Measurements from ENCODE around the gene MTAP.

Gene MTAP

DNA sequence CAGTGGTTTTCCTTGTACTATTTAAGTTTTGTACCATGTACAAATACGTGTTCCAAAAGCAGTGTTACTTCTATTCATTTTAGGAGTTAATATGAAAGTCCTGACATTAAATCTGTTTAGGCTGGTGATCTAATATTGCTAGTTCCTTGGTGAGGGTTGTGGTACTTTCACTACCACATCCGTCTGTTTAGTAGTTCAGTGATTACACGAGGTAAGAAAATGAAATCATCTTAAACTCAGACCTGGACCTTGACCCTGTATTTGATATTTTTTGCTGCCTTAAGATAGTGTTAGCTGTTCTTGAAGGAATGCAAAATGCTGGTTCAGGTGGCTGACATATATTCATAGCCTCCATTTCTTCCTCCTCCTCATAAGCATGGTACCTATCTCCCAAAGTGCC lies 50.3 kb downstream of the MTAP start:
- no peak for DNase-seq (ENCODE audit: low spot score)

DNA sequence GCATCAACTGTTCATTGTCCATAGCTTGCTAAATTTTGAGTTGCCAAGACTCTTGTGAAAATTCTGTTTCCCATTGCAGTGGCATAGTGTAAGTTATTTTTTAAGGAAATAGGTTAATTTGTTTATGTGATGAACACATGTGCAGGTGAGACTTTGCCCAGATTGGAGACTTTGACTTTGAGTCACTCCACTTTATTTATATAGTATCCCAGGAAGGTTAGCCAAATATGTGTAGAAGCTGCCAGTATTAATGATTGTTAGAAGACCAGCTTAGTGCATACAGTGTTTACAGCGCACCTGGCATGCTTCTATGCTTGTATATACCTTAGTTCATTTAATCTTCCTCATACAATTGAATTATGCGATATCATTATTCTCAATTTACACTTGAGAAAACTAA lies 51.0 kb downstream of the MTAP start:
- DNase-seq (ENCODE audit: low spot score) = no peak

DNA sequence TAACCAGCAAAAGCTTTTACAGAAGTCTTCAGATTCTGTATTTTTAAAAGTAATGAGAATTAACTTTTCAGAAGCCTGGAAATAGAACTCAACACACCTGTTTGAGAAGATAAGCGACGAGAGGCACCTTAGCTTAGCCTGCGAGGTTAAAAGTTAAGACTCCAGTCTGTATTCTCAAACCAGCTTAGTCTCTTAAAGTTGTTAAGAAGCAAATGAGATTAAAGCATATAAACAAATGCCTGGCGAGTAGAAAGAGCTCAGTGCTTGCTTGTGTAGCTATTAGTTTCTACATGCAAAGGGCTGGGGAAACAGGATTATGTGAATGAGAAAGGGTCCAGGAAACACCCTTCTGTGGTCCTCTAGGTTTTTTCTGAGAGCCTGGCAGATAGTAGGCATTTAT lies 51.7 kb downstream of the MTAP start:
- DNase-seq (ENCODE audit: low spot score) = no peak

DNA sequence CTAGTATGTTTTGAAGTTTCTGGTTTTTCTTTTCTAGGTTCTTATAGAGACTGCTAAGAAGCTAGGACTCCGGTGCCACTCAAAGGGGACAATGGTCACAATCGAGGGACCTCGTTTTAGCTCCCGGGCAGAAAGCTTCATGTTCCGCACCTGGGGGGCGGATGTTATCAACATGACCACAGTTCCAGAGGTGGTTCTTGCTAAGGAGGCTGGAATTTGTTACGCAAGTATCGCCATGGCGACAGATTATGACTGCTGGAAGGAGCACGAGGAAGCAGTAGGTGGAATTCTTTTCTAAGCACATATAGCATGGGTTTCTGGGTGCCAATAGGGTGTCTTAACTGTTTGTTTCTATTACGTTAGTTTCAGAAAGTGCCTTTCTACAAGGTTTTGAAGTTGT lies 52.2 kb downstream of the MTAP start:
- DNase-seq (ENCODE audit: low spot score) = no peak

DNA sequence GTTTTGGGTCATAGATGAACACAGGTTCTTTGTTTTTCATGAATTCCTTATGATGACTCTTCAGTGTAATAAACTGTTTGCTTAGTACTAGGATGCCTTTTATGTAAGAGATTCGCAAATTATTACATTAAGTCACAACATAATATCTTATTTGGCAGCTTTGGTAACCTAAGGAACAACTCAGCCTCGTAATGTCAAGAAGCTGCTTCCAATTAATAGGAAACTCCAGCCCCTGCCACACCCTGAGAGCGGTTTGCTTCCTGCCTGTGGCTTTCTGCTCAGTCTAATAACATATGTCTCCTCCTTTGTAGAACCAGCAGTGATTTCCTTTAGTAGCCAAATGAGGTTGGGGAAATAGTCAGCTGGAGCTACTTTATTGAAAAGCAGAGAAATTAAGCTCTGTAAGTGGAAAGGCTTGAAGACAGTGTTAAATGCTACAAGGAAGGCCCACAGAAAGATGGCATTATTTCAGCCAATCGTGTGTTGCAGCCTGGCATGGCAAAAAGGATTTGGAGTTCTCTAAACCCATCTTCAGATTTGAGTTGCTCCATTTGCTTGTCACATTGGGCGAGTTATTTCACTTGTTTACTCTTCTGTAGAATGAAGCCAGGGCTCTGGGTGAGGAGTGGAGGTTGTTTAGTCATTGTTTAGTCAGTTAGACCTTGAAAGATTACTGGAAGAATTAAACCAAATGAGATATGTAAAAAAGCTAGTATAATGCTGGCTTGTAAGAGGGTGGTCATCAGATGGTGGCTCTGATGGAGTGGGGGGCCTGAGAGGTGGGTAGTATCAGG lies 54.1 kb downstream of the MTAP start:
- no peak for DNase-seq (ENCODE audit: low spot score)

DNA sequence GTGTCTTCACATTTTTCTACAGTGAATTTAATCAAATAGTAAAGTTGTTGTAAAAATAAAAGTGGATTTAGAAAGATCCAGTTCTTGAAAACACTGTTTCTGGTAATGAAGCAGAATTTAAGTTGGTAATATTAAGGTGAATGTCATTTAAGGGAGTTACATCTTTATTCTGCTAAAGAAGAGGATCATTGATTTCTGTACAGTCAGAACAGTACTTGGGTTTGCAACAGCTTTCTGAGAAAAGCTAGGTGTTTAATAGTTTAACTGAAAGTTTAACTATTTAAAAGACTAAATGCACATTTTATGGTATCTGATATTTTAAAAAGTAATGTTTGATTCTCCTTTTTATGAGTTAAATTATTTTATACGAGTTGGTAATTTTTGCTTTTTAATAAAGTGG lies 60.4 kb downstream of the MTAP start:
- no peak for DNase-seq (ENCODE audit: low spot score)

DNA sequence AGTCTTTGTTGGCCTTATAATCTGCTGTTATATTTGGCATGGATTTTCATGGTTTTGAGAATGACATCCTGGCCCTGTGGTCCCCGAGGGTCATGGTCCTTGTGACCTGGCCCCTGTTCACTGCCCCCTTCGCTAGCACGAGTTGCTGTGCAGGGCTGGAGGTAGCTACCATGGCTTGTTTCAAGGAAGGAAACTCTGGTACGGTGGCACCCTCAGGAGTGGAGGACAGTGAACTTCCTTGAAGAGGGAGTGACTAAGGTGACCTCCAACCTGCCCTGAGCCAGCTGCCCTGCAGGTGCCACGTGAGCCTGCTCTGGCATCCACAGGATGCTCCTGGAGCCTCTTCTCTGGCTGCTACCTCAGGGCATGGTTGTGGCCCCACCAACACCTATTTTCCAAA lies 62.1 kb downstream of the MTAP start:
- DNase-seq (ENCODE audit: low spot score) = no peak

DNA sequence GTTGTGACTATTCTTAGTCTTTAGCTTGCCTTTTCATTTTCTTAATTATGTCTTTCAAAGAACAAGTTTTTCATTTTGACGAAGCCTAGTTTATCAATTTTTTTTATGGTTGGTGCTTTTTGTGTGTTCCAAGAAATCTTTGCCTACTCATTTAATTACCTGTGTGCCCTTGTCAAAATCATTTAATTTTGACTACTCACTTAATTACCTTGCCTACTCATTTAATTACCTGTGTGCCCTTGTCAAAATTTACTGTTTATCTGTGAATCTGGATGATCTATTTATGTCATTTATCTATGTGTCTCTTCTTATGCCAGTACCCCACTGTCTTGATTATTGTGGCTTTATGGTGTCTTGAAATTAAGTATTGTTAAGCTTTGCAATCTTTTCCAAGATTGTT lies 63.9 kb downstream of the MTAP start:
- no peak for DNase-seq (ENCODE audit: low spot score)

DNA sequence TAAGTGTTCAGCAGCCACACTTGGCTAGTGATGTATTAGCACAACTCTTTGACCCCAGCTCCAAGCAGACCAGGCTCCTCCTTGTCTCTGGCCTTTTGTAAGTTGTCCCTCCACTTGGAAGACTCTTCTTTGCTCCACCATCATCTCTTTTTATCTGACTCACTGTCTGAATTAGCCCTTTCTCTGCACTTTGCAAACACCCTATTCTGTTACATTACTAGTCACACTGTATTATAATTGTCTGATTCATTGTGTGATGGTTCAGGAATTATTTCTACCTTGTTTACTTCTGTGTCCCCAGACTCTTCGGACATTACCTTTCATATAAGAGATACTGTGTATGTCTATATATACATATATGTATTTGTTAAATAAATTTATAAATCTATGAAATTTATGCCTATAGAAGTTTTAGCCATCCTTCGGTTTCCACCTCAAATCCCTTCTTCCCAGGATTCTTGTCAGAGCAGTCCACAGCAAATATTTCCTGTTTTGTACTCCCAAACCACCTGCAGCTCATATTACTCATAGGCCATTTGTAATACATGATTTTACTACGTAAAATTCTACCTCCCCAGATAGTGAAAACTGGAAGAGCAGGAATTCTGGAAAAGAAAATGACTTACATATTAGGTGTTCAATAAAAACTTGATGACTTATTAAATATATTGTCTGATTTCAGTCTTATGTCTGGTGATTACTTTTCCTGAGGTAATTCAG lies 69.0 kb downstream of the MTAP start:
- no peak for DNase-seq (ENCODE audit: low spot score)

DNA sequence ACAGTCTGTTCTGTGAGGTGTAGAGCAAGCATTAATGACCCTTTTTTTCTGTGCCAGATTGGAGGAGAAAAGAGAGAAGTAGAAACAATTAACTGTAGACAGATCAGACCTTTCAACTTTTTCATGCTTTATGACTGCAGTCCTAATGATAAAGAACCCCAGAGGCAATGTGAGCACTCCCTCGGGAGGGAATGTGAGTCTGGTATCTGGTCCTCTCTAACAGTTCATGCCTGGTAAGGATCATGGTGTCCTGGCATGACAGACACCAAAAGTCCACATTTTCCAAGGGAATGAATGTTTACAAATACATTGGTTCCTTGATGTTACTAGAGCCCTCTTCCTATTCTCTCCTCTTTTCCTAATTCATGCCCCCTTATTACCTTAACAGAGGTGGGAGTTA lies 70.3 kb downstream of the MTAP start:
- no peak for DNase-seq (ENCODE audit: low spot score)

DNA sequence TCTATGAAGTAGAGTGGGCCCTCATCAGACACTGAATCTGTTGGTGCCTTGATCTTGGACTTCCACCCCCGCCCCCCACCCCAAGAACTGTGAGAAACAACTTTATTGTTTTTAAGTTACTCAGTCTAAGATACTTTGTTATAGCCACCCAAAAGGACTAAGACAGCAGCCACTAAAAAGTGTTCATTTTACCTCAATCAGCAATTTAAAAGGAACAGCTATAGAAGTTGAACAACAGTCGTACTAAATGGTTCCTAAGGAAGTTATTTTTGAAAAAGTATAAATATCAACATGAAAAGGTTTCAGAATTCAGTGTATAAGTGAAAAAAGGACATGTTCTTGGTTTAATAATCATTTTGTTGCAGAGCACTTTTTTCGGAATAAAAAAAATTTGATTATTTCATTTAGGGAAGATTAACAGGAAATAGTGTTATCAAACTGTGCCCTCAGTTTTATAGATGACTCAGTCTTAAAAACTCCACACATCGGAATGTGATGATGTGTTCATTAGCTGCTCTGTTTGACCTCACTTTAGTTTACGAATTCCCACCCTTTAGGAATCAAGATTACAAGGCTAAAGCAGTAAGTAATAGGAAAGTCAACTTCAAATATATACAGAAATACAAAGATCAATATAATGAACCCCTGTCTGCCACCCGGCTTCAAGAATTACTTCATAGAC lies 71.2 kb downstream of the MTAP start:
- DNase-seq (ENCODE audit: low spot score) = no peak

DNA sequence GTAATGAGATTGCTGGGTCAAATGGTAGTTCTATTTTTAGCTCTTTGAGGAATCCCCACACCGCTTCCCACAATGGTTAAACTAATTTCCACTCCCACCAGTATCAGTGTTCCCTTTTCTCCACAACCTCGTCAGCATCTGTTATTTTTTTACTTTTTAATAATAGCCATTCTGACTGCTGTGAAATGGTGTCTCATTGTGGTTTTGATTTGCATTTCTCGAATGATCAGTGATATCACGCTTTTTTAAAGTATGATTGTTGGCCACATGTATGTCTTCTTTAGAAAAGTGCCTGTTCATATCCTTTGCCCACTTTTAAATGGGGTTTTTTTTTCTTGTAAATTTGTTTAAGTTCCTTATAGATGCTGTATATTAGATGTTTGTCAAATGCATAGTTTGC lies 73.5 kb downstream of the MTAP start:
- DNase-seq (ENCODE audit: low spot score) = no peak

DNA sequence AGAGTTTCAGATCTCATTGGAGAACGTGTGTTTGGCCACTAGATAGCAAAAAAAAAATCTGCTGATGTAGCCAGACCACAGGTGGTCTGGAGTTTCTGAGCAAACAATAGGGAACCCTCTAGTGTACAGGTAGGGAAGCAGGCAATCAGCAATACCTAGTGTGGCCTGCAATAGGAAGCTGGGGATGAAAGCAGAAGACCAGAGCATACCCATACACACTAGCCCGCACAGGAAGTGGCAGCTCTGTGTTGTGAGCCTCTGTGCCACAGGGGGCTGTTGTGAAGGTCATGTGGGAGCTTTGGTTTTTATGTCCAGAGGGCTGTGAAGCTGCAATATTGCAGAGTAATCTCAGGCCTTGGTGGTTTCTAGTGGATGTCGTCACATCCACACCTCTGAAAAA lies 81.2 kb downstream of the MTAP start:
- DNase-seq (ENCODE audit: low spot score) = no peak

DNA sequence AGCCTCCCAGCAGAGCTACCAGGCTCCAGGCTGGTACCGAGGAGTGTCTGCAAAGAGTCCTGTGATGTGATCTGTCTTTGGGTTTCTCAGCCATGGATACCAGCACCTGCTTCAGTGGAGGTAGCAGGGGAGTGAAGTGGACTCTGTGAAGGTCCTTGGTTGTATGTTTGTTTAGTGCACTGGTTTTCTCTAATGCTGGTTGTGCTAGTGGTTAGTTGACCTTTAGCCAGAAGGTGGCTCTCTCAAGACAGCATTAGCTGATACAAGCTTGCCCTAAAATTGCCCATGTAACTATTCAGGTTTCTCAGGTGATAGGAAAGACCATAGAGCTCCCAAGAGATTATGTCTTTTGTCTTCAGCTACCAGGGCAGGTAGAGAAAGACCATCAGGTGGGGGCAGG lies 87.2 kb downstream of the MTAP start:
- DNase-seq (ENCODE audit: low spot score) = no peak

DNA sequence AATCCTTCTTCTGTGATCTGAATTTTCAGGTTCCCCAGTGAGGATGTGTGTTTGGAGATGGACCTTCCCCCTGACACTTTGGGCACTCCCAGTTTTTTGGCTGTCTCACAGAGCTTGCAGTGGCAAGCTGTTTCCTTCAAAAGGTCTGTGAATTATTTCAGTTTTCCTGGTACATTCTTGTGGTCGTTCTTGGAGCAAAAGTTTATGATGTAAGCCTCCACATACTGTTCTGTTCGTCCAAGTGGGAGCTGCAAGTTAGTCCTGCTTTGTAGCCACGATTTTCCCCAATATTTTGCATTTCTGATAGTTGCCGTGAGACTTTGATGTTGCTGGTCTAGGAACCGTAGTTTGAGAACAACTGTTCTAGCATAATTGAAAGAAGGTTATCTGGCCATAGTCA lies 88.3 kb downstream of the MTAP start:
- no peak for DNase-seq (ENCODE audit: low spot score)

DNA sequence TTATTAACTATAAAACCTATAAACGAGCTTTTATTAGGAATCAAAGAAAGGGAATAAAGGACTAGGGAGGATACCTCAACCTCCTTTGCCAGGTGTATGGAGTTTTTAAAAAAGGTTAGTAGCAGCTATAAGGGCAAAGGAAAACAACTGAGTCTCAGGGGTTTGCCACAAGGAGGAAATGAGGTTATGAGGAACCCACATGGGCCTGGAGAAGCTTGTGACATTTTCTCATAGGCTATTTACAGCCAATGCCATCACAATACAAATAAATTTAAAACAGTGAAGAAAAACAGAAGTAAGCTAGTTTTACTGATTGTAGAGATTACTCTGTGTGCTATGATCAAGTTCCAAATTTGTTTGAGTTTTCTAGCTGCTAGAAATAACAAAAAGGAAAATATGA lies 99.1 kb downstream of the MTAP start:
- DNase-seq (ENCODE audit: low spot score) = no peak

DNA sequence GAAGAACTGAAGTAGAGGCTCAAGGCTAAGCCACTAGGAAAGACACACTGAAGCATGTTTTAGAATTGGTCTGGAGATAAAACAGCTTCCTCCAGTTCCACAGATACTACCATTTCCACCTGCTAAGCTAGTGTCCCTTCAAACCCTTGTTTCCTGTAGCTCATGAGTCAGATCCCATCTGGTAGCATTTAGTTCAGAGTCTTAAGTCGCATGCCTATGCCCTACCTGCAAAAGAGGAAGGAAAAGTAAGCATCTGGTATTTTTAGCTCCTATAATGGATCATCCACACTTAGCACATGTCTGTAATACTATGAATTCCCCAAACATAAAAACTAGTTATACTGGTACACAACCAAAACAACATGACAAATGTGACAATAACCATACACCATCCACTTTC lies 99.7 kb downstream of the MTAP start:
- no peak for DNase-seq (ENCODE audit: low spot score)

DNA sequence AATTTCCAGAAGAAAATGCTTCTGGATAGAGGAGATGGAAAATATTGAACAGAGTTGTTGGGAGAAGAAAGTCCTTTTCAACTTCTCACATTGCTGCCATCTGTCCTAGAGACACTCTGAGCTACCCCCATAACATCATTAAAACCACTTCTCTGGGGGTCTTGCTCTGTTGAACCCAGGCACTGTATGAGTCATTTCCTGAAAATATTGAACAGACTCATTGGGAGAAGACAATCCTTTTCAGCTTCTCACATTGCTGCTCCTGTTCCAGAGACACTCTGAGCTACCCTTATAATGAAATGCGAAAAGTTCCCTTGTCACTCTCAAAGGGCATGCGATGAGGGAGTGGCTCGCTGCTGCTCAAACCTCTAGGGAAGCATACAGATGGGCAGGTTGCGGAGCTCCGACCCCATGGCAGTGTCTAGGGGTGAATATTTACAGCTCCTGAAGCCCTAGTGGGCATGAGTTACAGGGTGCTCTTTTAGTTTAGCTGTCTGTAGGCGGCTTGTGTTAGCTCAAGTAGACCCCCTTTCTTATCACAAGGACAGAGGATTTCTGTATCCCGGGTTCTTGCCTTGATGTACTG lies 101.0 kb downstream of the MTAP start:
- no peak for DNase-seq (ENCODE audit: low spot score)

DNA sequence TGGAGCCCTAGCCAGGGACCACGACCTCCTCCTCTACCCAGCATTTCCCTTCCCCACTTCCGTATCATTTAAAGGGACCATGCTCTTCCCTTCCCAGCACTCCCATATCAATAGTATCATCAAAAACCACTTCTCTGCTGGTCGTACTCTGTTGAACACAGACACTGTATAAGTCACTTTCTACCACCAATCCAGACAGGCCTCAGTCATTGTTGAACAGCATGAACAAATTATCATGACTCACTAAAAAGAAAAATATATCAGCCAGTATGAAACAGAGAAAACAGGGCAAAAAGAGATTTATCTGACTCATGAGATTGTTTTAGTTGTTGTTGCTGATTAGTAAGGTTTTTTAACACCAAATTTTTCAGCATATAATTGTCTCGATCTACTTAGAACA lies 101.9 kb downstream of the MTAP start:
- no peak for DNase-seq (ENCODE audit: low spot score)

DNA sequence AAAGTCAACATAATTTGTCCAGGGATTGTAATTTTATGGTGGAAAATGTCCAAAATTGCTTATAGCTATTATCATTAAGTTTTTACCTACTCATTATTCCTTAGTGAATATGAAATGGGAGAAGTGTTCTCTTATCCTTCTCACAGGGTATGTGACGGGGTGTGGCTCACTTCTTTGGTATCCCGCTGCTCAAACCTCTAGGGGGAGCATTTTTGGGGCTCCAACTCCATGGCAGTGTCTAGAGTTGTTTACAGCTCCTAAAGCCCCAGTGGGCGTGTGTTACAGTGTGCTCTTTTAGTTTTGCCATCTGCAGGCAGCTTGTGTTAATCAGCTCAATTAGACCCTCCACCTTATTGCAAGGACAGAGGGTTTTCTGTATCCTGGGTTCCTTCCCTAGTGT lies 102.3 kb downstream of the MTAP start:
- no peak for DNase-seq (ENCODE audit: low spot score)

DNA sequence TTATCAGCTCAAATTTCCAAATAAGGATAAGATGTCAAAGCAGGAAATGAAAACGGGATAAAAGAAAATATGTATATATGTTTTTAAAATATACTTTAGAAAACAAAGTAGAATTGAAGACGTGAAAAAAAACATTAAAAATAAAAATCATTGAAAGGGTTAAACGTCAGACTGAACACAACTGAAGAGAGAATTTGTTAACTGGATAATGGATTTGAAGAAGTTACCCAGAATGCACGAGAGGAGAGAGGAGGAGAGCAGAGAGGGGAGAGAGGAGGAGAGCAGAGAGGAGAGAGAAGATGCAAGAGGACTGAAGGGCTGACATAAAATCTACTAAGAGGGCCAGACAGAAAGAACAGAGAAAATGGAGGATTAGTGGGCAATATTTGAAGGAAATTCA lies 103.8 kb downstream of the MTAP start:
- no peak for DNase-seq (ENCODE audit: low spot score)

DNA sequence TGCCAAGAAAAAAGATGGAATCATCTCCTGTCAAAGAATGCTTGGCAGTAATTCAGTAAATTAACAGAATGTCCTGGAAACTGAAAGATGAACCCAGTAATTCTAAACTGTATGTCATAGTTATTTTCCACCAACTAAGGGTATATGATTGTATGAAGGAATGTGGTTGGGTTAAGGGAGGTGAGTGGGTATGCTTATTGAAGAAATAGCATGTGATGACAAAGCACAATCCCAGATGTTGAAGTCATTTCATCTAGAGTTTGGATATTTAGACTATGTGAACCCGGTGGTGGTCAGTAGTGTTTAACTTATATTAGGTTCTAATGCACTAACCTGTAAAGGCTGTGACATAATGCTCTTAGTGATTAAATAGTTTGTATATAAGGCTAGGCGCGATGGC lies 104.4 kb downstream of the MTAP start:
- DNase-seq (ENCODE audit: low spot score) = no peak

All from cerebellar cortex (tissue), 1 donor.